ENCODE measurements around the gene TACC2. TPM values are rescaled to one million over a fixed set of nuclear protein-coding genes. Genes with fewer than 3 reads are reported as not detected.

TACC2 gene
- total and polyA plus RNA-seq, 2 experiments from 2014 or later, result 4.3 to 16.7 TPM

- no peak overlapping the region for H3K27ac ChIP-seq
Measured at GRCh38 chr10:122207163-122207562, 218.2 kb downstream of the TACC2 start.

DNA sequence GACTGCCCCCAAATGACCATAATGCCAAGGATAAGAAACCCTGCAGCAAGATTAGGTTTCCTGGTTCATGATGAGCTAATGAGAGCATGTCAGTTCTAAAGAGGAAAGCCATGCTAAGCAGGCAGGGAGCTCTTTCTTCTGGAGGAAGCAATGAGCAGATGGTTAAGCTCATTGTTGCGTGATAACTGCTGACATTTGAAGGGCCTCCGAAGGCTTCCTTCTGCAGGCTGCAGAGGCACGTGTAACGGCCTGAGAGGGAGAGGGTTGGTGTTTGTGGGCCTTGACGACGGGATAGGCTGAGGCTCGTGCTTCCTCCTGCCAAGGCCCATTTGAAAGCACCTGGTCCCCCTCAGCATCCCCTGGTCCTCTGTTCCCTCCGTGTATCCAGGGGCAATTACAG lies 218.6 kb downstream of the TACC2 start:
- Histone ChIP-seq H4K20me1 (ENCODE audit: insufficient read depth) (no peaks in the 10 kb centered on the region), H3K4me1 (ENCODE audit: insufficient read depth) (no peaks in the 10 kb centered on the region), H3K9me2 (ENCODE audit: insufficient read depth) (no peaks in the 10 kb centered on the region), H3K9ac (no peak overlapping the region), H3K4me3 (no peak overlapping the region), H3K79me2 (ENCODE audit: insufficient read depth) (no peaks in the 10 kb centered on the region), H3K27me3 (replicated peaks; ENCODE audit: insufficient read depth) (no peaks in the 10 kb centered on the region), H3K27ac (no peak overlapping the region), H2AFZ (no peak overlapping the region), H3F3A (ENCODE audit: insufficient read depth) (no peaks in the 10 kb centered on the region), H3K36me3 (ENCODE audit: low read depth) (no peaks in the 10 kb centered on the region), H3K4me2 (ENCODE audit: unreplicated experiment) (no peak overlapping the region), H3K9me3 (ENCODE audit: low read depth) (no peaks in the 10 kb centered on the region)
- no peak for DNase-seq
- WGBS, 2 experiments (ENCODE audit: low coverage in 1 of 2, low lambda C conversion rate in 2 of 2, missing lambda C conversion rate in 2 of 2), result 83 to 84% methylated on average over 8 of the region's 8 CpGs
- TF ChIP-seq EZH2phosphoT487 (IDR thresholded peaks at IDR 0.05; ENCODE audit: insufficient read depth, low read depth) (no peak), EZH2 (IDR thresholded peaks at IDR 0.05; ENCODE audit: insufficient read depth, poor library complexity, severe bottlenecking) (no peak)
- in situ Hi-C loops (cut with MboI), result no loop called here

More at GRCh38 chr10:122207163-122207562, 218.2 kb downstream of the TACC2 start:
- Histone ChIP-seq H3K9ac (no peak overlapping the region), H3K4me1 (ENCODE audit: insufficient read depth) (no peaks in the 10 kb centered on the region), H2AFZ (no peak overlapping the region), H4K20me1 (ENCODE audit: insufficient read depth) (no peaks in the 10 kb centered on the region), H3F3A (ENCODE audit: insufficient read depth) (no peaks in the 10 kb centered on the region), H3K4me2 (ENCODE audit: unreplicated experiment) (no peak overlapping the region), H3K9me2 (ENCODE audit: insufficient read depth) (no peaks in the 10 kb centered on the region), H3K36me3 (ENCODE audit: low read depth) (no peaks in the 10 kb centered on the region), H3K9me3 (ENCODE audit: low read depth) (no peaks in the 10 kb centered on the region), H3K79me2 (ENCODE audit: insufficient read depth) (no peaks in the 10 kb centered on the region), H3K27me3 (replicated peaks; ENCODE audit: insufficient read depth) (no peaks in the 10 kb centered on the region), H3K4me3 (no peak overlapping the region)
- TF ChIP-seq EZH2 (IDR thresholded peaks at IDR 0.05; ENCODE audit: insufficient read depth, poor library complexity, severe bottlenecking) (no peak), EZH2phosphoT487 (IDR thresholded peaks at IDR 0.05; ENCODE audit: insufficient read depth, low read depth) (no peak)
- in situ Hi-C loops (cut with MboI), result no loop called here
- 93 to 100% methylated on average over 6 of the region's 6 CpGs for WGBS, 2 experiments (ENCODE audit: low coverage in 1 of 2, low lambda C conversion rate in 2 of 2, missing lambda C conversion rate in 2 of 2)
- no peak for DNase-seq

GRCh38 chr10:122208571-122209430 lies 219.8 kb downstream of the TACC2 start:
- H3K4me1 ChIP-seq (ENCODE audit: insufficient read depth), result no peaks in the 10 kb centered on the region
- WGBS, 2 experiments (ENCODE audit: low coverage in 1 of 2, low lambda C conversion rate in 2 of 2, missing lambda C conversion rate in 2 of 2), result 80 to 83% methylated on average over 14 of the region's 14 CpGs
- no peak for DNase-seq
- H3K27me3 ChIP-seq (replicated peaks; ENCODE audit: insufficient read depth), result no peaks in the 10 kb centered on the region
- H3K9me2 ChIP-seq (ENCODE audit: insufficient read depth), result no peaks in the 10 kb centered on the region
- in situ Hi-C loops (cut with MboI), result no loop called here
- no peak overlapping the region for H2AFZ ChIP-seq
- no peak overlapping the region for H3K4me3 ChIP-seq
- H4K20me1 ChIP-seq (ENCODE audit: insufficient read depth), result no peaks in the 10 kb centered on the region
- no peaks in the 10 kb centered on the region for H3F3A ChIP-seq (ENCODE audit: insufficient read depth)
- TF ChIP-seq EZH2phosphoT487 (IDR thresholded peaks at IDR 0.05; ENCODE audit: insufficient read depth, low read depth) (no peak), EZH2 (IDR thresholded peaks at IDR 0.05; ENCODE audit: insufficient read depth, poor library complexity, severe bottlenecking) (no peak)
- H3K36me3 ChIP-seq (ENCODE audit: low read depth), result no peaks in the 10 kb centered on the region
- no peaks in the 10 kb centered on the region for H3K9me3 ChIP-seq (ENCODE audit: low read depth)
- no peaks in the 10 kb centered on the region for H3K79me2 ChIP-seq (ENCODE audit: insufficient read depth)
- no peak overlapping the region for H3K27ac ChIP-seq
- H3K9ac ChIP-seq, result no peak overlapping the region
- no peak overlapping the region for H3K4me2 ChIP-seq (ENCODE audit: unreplicated experiment)

- Histone ChIP-seq H3F3A (ENCODE audit: insufficient read depth) (no peaks in the 10 kb centered on the region), H3K9me2 (ENCODE audit: insufficient read depth) (no peaks in the 10 kb centered on the region), H3K27ac (no peak overlapping the region), H3K4me2 (ENCODE audit: unreplicated experiment) (no peak overlapping the region), H2AFZ (no peak overlapping the region), H3K27me3 (replicated peaks; ENCODE audit: insufficient read depth) (no peaks in the 10 kb centered on the region), H3K79me2 (ENCODE audit: insufficient read depth) (no peaks in the 10 kb centered on the region), H3K9me3 (ENCODE audit: low read depth) (no peaks in the 10 kb centered on the region), H4K20me1 (ENCODE audit: insufficient read depth) (no peaks in the 10 kb centered on the region), H3K4me3 (no peak overlapping the region), H3K36me3 (ENCODE audit: low read depth) (no peaks in the 10 kb centered on the region), H3K4me1 (ENCODE audit: insufficient read depth) (no peaks in the 10 kb centered on the region), H3K9ac (no peak overlapping the region)
- in situ Hi-C loops (cut with MboI), result no loop called here
- no peak for DNase-seq
- TF ChIP-seq EZH2 (IDR thresholded peaks at IDR 0.05; ENCODE audit: insufficient read depth, poor library complexity, severe bottlenecking), result no peak
- no peak for TF ChIP-seq EZH2phosphoT487 (IDR thresholded peaks at IDR 0.05; ENCODE audit: insufficient read depth, low read depth)
- WGBS, 2 experiments (ENCODE audit: low coverage in 1 of 2, low lambda C conversion rate in 2 of 2, missing lambda C conversion rate in 2 of 2), result 94 to 96% methylated on average over 30 of the region's 30 CpGs
Measured at GRCh38 chr10:122210481-122211265, 221.7 kb downstream of the TACC2 start.
